GM19467 (cell line): Measurements from ENCODE around the gene RITA1.

ENCODE experiments used
- ATAC-seq: cut with Tn5 transposase; IDR thresholded peaks from one replicate; pipeline ENCODE4 v1.9.1; 2021; ENCODE audit warnings: mild to moderate bottlenecking, moderate library complexity; ENCODE audit not compliant: unreplicated experiment

RITA1 gene

DNA sequence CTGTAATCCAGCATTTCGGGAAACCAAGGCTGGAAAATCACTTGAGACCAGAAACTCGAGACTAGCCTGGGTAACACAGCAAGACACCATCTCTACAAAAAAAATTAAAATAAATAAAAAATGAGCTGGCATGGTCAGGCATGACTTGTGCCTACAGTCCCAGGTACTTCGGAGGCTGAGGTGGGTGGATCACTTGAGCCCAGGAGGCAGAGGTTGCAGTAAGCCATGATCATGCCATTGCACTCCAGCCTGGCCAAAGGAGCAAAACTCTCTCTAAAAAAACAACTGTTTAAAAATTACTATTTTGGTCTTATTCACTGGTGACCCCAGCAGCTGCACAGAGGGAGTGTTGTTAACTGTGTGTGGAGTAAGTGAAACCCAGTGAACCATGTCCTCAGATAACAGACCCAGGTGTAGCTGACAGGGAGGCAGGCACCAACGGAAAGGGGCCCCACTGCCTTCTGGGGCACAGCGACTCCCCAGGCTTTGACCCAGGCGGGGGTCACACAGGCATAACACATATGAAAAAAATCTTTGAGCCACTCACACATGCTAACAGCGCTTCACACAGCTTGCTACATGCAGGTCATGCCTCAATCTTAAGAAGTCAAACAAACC lies 12.3 kb upstream of the RITA1 start:
- ATAC-seq: no peak

DNA sequence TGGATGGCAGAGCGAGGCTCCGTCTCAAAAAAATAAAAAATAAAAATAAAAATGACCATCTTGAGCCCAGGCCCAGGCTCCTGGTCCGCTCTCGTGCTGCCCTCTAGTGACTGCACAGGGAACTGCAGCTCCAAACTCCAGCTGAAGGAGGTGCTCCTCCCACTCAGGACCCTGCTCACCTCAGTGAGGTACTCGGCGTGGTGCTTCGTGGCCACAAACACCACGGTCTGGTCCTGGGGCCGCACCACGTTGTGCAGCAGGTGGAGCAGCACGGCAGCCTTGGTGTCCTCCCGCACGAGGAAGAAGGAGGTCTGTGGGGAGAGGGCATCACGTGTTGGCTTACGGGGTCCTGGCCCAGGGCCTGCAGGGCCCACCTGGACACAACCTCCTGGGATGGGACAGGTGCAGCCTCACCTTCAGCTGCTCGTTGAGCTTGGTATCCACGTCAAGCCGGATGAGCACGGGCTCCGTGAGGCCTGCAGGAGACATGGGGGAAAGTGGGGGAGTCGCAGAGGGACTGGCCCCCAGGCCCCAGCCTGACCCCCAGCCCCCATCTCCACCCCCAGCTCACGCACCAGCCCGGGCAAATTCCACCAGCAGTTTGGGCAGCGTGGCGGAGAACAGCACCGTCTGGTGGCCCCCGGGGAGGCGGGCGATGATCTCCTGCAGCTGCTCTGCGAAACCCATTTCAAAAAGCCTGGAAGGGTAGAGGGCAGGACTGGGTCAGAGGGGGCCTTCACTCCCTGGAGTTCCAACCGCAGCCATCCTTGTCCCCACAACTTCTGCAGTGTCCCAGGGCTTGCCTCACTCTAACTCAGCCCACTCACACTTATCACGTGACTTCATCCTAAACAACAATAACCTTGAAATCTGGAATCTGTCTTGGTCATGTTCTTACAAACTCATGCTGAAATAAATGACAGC lies 10.8 kb upstream of the RITA1 start:
- ATAC-seq: no peak

DNA sequence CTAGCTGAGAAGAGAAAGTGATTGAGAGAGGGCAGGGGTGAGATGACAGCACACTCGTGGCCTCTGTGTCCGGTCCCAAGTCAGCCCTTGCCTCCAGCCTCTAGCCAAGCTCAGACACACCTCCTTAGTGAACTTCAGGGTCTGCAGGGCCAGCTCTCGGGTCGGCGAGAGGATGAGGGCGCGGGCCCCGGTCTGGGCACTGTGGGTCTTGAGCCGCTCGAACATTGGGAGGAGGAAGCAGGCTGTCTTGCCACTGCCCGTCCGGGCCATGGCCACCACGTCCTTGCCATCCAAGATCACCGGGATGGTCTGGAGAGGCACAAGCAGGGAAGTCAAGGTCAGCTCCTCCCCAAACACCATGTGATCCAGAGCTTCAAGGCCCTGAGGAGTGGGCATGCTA lies 6.5 kb upstream of the RITA1 start:
- no peak for ATAC-seq

GRCh38 chr12:113180333-113180732 lies 5.2 kb upstream of the RITA1 start:
- ATAC-seq: no peak

DNA sequence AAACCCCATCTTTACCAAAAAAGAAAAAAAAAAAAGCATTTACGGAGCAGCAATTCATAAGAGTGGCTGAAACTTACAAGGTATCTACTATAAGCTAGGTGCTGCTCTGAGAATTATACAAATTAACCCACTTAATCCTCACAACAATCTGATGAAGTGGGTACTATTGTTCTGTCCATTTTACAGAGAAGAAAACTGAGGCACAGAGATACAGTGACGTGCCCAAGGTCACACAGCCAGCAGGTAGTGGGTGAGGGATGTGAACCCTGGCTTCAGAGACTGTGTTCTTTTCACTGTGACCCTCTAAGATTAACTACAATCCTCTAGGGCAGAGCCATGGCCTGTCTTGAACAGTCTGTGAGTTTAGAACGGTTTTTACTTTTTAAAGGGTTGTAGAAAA lies 3.5 kb upstream of the RITA1 start:
- ATAC-seq: no peak

DNA sequence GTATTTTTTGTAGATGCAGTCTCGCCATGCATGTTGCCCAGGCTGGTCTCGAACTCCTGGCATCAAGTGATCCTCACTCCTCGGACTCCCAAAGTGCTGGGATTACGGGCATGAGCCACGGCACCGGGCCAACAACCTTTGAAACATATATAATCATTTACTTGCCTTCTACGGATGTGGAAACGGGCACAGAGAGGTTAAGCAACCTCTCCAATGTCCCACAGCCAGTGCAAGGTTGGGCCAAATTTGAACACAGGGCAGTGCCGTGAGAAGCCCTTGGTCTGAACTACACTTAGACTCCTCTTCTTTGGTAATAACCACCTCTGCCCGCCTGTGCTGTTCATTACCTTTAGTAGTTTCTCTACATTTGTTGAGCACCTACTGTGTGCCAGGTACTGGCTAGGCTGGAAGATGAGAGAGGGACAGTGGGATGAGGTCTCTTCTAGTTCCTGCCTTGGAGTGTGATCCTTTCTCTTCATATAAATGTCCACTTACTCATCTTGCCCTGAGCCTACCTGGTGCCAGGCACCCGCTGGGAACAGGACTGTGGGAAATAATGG lies 2.4 kb upstream of the RITA1 start:
- ATAC-seq: no peak

- peak; percentile 45 for ATAC-seq
Observed at GRCh38 chr12:113184098-113184899, 1.2 kb upstream of the RITA1 start.

DNA sequence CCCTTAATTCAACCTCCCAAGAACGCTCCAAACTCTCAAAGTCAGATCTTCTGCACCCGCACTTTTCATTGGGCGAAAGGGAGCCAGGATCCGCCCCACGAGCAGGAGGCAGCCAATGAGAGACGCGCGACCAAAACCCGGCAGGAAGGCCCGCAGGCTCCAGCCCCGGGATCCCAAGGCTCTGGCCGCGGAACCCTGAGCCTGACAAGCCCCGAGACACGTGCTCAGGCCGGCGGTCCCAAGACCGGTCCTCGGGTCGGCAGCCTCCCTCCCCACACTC lies 681 bp upstream of the RITA1 start:
- ATAC-seq: peak; percentile 82

GRCh38 chr12:113186033-113186365 lies 478 bp downstream of the RITA1 start:
- ATAC-seq: no peak

DNA sequence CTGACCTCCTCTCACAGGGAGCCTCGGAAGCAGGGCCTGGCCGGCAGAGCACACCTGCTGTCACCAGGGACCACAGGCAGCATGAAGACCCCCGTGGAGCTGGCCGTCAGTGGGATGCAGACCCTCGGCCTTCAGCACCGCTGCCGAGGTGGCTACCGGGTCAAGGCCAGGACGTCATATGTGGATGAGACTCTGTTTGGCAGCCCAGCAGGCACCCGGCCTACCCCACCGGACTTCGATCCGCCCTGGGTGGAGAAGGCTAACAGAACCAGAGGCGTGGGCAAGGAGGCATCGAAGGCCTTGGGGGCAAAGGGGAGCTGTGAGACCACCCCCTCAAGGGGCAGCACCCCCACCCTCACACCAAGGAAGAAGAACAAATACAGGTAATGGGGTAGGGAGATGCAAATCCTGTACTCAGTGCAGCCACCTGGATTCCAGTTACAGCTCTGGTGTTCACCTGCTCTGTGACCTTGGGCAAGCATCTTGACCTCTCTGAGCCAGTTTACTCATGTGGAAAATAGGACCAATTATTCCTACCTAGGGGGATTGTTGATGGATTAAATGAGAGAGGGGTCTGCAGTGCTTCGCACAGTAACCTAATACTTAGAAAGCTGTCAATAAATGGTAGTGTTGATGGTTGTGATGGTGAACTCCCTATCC lies 1.3 kb downstream of the RITA1 start:
- ATAC-seq: no peak

DNA sequence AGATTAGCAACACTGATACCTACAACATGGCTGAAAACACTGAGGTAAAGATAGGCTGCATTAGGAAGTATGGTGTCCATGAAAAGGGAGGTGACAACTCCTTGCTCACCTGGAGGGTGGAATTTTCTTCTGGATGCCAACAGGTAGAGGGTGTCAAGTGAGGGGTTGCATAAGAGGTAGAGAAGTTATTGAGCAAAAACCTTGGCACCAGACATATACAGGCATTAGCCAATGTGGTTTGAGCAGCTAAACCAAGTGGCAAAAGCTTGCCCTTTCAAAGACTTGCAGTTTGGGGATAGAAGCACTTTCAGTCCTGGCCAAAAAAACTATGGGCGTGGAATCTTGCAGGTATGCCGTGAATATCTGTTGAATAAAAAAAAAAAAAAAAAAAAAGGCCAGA lies 3.8 kb downstream of the RITA1 start:
- ATAC-seq: no peak

- ATAC-seq: no peak
Observed at GRCh38 chr12:113190761-113191160, 5.2 kb downstream of the RITA1 start.

DNA sequence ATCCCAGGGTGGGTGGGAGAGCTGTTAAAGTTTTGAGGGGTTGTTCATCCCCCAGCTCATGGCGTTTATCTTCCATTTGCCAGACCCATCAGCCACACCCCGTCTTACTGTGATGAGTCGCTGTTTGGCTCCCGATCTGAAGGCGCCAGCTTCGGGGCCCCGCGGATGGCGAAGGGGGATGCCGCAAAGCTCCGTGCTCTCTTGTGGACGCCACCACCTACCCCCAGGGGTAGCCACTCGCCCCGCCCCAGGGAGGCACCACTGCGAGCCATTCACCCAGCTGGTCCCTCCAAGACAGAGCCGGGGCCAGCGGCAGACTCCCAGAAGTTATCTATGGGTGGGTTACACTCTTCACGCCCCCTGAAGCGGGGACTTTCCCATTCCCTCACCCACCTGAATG lies 5.7 kb downstream of the RITA1 start:
- no peak for ATAC-seq

DNA sequence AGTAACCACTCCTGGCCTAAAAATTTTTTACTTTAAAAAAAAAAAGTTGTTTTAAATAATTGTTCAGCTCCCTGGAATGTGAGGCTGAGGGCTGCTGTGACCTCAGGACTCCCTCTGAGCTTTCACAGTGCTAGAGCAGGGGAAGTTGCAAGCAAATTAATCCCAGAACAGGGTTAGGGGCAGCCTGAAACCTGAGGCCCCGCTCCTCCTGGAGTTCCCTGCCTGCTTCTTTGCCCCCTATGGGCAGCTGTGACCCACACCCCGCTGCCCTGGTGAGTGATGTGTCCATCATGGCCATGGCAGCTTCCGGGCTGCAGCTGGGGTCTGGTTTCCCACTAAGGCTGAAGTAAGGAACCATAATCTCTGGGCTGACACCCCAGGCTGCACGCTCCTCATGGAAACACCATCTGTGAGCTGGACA lies 9.5 kb downstream of the RITA1 start:
- ATAC-seq: no peak

GRCh38 chr12:113195598-113195997 lies 10.1 kb downstream of the RITA1 start:
- ATAC-seq: no peak

- no peak for ATAC-seq
Observed at GRCh38 chr12:113196582-113196981, 11.1 kb downstream of the RITA1 start.

GRCh38 chr12:113196990-113197389 lies 11.5 kb downstream of the RITA1 start:
- ATAC-seq: peak; percentile 75

DNA sequence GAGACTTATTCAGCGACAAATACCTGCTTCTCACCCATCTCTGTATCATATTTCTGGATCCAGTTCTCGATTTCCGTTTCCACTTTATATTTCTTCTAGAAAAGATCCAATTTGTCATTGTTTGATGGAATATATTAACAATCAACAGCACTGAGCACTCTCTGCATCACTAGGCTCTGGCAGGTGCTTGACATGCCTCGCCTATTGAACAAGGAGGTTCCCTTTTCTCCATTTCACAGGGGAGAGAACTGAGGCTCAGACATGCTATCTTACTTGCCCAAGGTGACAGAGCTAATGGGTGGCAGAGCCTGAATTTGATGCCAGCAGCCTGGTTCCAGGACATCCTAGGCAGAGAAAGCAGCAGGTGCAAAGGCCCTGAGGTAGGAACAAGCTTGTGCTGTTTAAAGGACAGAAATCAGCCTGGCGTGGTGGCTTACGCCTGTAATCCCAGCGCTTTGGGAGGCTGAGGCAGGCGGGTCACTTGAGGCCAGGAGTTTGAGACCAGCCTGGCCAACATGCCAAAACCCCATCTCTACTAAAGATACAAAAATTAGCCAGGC lies 12.1 kb downstream of the RITA1 start:
- ATAC-seq: no peak

- no peak for ATAC-seq
Observed at GRCh38 chr12:113198296-113198695, 12.8 kb downstream of the RITA1 start.

DNA sequence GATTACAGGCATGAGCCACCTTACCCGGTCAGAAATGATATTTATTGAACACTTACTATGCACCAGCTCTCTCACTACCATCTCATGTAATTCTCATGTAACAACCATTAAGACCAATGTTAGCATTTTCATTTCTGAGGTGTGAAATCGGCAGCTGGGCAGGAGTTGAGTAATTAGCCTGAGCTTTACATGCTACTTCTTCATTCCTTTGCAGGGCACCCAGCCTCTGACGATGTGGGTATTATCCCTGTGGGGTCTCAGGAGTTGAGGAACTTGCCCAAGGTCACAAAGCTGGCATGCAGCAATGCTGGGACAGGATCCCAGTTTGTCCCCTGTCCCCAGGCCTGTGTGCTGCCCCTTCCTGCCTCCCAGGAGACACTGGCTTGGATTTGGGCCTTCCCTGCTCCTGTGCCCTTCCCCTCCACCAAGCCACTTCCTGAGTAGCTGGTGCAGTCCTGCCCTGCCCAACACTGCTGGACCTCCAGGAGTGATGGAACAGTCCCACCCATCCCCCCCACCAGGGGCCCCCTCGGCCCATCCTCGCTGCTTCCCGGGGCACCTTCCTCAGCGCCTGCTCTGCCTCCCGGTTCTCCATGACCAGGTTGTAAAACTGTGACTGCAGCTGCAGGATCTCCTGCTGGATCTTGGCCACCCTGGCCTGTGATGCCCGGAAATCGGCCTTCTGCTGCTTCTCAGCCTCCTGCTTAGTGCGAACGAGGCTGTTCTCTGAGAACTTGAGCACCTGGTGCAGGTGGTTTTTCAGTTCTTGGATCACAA lies 14.7 kb downstream of the RITA1 start:
- ATAC-seq: no peak
